HepG2 (cell line): ENCODE measurements around the gene GLI3. TPM values are rescaled to one million over a fixed set of nuclear protein-coding genes. Genes with fewer than 3 reads are reported as not detected.

Source experiments
- ATAC-seq: fragments of 200-7000 bp; cut with Tn5 transposase; 3 replicates; pipeline ENCODE4 v1.9.1; 2020; ENCODE audit warnings: mild to moderate bottlenecking, moderate library complexity
- BruUV-seq: library from RNA; stranded (reverse); fragments of 400-500 nt; replicated peaks from 2 replicates; lab custom pipeline; 2021; lab: Mats Ljungman, UMichigan
- CTCF ChIA-PET: fragments of 300-600 bp; formaldehyde crosslinking; extraction: SDS; loops from one replicate; lab custom pipeline; 2021; ENCODE audit warnings: low total read pairs, inconsistent platforms, low intra/inter-chr PET ratio; lab: Yijun Ruan, JAX
- POLR2A ChIA-PET: fragments of 350-600 bp; sonication (Branson Sonifier 250); formaldehyde crosslinking; loops from one replicate; lab custom pipeline; 2020; ENCODE audit warnings: antibody characterized with exemption, inconsistent platforms; lab: Yijun Ruan, JAX
- DNase-seq: peaks from one replicate; pipeline ENCODE4 v3.0.0-alpha.2; 2015; ENCODE audit warnings: low spot score
- FAIRE-seq: peaks from 3 replicates; lab custom pipeline; 2011; peaks lifted over from hg19 to GRCh38; lab: Jason Lieb, UNC
- H2AFZ ChIP-seq: one replicate; pipeline ENCODE4 v1.6.1; 2011; ENCODE audit warnings: low read length, inconsistent platforms
- H3K27ac ChIP-seq: fragments of 300-600 bp; 3 replicates; pipeline ENCODE4 v1.8.0; 2011; ENCODE audit warnings: mixed run types, mild to moderate bottlenecking, mixed read lengths, low read length, inconsistent platforms; ENCODE audit not compliant: insufficient read depth; ENCODE audit errors: extremely low read length
- H3K27me3 ChIP-seq, 2 experiments: fragments of 200-600 bp in 1 of 2; 2 replicates in 1 of 2; 3 replicates in 1 of 2; pipeline versions ENCODE4 v1.6.0 to v1.8.0; 2011; ENCODE audit warnings: low read length in 2 of 2, mild to moderate bottlenecking in 2 of 2, moderate library complexity in 2 of 2, inconsistent platforms in 1 of 2; ENCODE audit not compliant: insufficient read depth in 2 of 2, control insufficient read depth in 1 of 2
- H3K36me3 ChIP-seq, 2 experiments: fragments of 200-600 bp in 1 of 2; replicated peaks in 1 of 2; 2 replicates in 1 of 2; 3 replicates in 1 of 2; pipeline versions ENCODE4 v1.5.1 to v1.8.0; 2011; ENCODE audit warnings: low read length in 2 of 2, inconsistent platforms in 1 of 2; ENCODE audit not compliant: insufficient read depth in 2 of 2, control insufficient read depth in 1 of 2
- H3K4me1 ChIP-seq: 2 replicates; pipeline ENCODE4 v1.5.1; 2012; ENCODE audit warnings: low read length, inconsistent platforms; ENCODE audit not compliant: insufficient read depth
- H3K4me2 ChIP-seq: 2 replicates; pipeline ENCODE4 v1.6.0; 2011; ENCODE audit warnings: low read depth, low read length, inconsistent platforms
- H3K4me3 ChIP-seq, 3 experiments: fragments of 200-600 bp in 1 of 3; sonication (generic), shearing (Covaris generic) in 1 of 3; replicated peaks in 1 of 3; 2 replicates each; pipeline ENCODE4 v1.5.1; 2011 to 2016; ENCODE audit warnings: low read length in 3 of 3, inconsistent platforms in 2 of 3, low read depth in 2 of 3, mild to moderate bottlenecking in 2 of 3, control low read depth in 1 of 3, mixed read lengths in 1 of 3; ENCODE audit not compliant: insufficient read depth in 1 of 3
- H3K79me2 ChIP-seq: one replicate; pipeline ENCODE4 v1.6.1; 2011; ENCODE audit warnings: low read length, inconsistent platforms; ENCODE audit not compliant: insufficient read depth
- H3K9ac ChIP-seq: 2 replicates; pipeline ENCODE4 v1.6.0; 2011; ENCODE audit warnings: mild to moderate bottlenecking, low read depth, low read length, inconsistent platforms; ENCODE audit not compliant: insufficient read depth
- H3K9me3 ChIP-seq: 2 replicates; pipeline ENCODE4 v1.5.1; 2012; ENCODE audit warnings: mild to moderate bottlenecking, low read length
- H4K20me1 ChIP-seq: 2 replicates; pipeline ENCODE4 v1.6.0; 2011; ENCODE audit warnings: inconsistent platforms, mild to moderate bottlenecking, low read length, moderate library complexity; ENCODE audit not compliant: insufficient read depth
- HES4 ChIP-seq: sonication (generic); formaldehyde crosslinking; IDR thresholded peaks from 2 replicates; pipeline ENCODE4 v1.9.0; 2021; ENCODE audit warnings: mild to moderate bottlenecking, missing genetic modification reagents, borderline replicate concordance
- HNRNPUL1 ChIP-seq: fragments of 200-400 bp; formaldehyde crosslinking; IDR thresholded peaks from 2 replicates; pipeline ENCODE4 v1.6.1; 2017; ENCODE audit warnings: low read depth, mild to moderate bottlenecking, low read length, moderate library complexity
- MXD1 ChIP-seq: sonication (generic); formaldehyde crosslinking; IDR thresholded peaks from 2 replicates; pipeline ENCODE4 v1.4.0; 2020; ENCODE audit warnings: mild to moderate bottlenecking, missing genetic modification reagents
- NBN ChIP-seq: fragments of 450-650 bp; conservative IDR thresholded peaks from 2 replicates; pipeline ENCODE4 v1.6.1; 2017
- PHF21A ChIP-seq: sonication (generic); formaldehyde crosslinking; IDR thresholded peaks from 2 replicates; pipeline ENCODE4 v1.5.0; 2020; ENCODE audit warnings: mild to moderate bottlenecking, missing genetic modification reagents
- RARA ChIP-seq: IDR thresholded peaks from 2 replicates; pipeline ENCODE4 v1.6.1; 2016; ENCODE audit warnings: missing genetic modification reagents, missing compliant biosample characterization
- RNF219 ChIP-seq: sonication (generic); formaldehyde crosslinking; IDR thresholded peaks from 2 replicates; pipeline ENCODE4 v1.5.0; 2020; ENCODE audit warnings: mild to moderate bottlenecking, missing genetic modification reagents
- SRF ChIP-seq: IDR thresholded peaks from 2 replicates; pipeline ENCODE4 v1.6.1; 2011; ENCODE audit warnings: mild to moderate bottlenecking, low read depth, low read length, moderate library complexity
- TEAD3 ChIP-seq: optimal IDR thresholded peaks from 2 replicates; pipeline ENCODE3; 2016; ENCODE audit warnings: borderline replicate concordance
- TMF1 ChIP-seq: sonication (generic); formaldehyde crosslinking; IDR thresholded peaks from 2 replicates; pipeline ENCODE4 v1.8.1; 2022; ENCODE audit warnings: low read depth, missing genetic modification reagents
- ZBTB7A ChIP-seq: sonication (generic); formaldehyde crosslinking; IDR thresholded peaks from 2 replicates; pipeline ENCODE4 v1.8.0; 2022; ENCODE audit warnings: mild to moderate bottlenecking, missing genetic modification reagents
- ZFAT ChIP-seq: sonication (generic); formaldehyde crosslinking; conservative IDR thresholded peaks from 2 replicates; pipeline ENCODE4 v1.8.1; 2023; ENCODE audit warnings: missing genetic modification reagents, inconsistent platforms
- ZNF160 ChIP-seq: sonication (generic); formaldehyde crosslinking; IDR thresholded peaks from 2 replicates; pipeline ENCODE4 v1.8.0; 2022; ENCODE audit warnings: mild to moderate bottlenecking, inconsistent platforms, missing genetic modification reagents
- ZNF20 ChIP-seq: sonication (generic); formaldehyde crosslinking; IDR thresholded peaks from 2 replicates; pipeline ENCODE4 v1.4.0; 2020; ENCODE audit warnings: mild to moderate bottlenecking, moderate library complexity, missing genetic modification reagents
- ZNF574 ChIP-seq: sonication (generic); formaldehyde crosslinking; IDR thresholded peaks from 2 replicates; pipeline ENCODE4 v1.4.0; 2020; ENCODE audit warnings: missing genetic modification reagents
- ZNF687 ChIP-seq: sonication (generic); formaldehyde crosslinking; IDR thresholded peaks from 2 replicates; pipeline ENCODE4 v1.5.1; 2020; ENCODE audit warnings: mild to moderate bottlenecking, missing genetic modification reagents, moderate library complexity
- ZNF746 ChIP-seq: sonication (generic); formaldehyde crosslinking; IDR thresholded peaks from 2 replicates; pipeline ENCODE4 v1.8.0; 2022; ENCODE audit warnings: mild to moderate bottlenecking, missing genetic modification reagents
- WGBS: methylation state at CpG from one replicate; pipeline ENCODE4 v1.1.6; 2017; ENCODE audit warnings: low lambda C conversion rate; 5-methylcytosine and 5-hydroxymethylcytosine counted together
- in situ Hi-C: cut with HindIII; loops from 2 replicates; pipeline ENCODE4 v1.10.0; 2017; ENCODE audit warnings: low pct_unique_long_range_greater_than_20kb; ENCODE audit not compliant: extremely low pct_ligation_motif_present
- intact Hi-C: fragments of 100-400 bp; cut with micrococcal nuclease; formaldehyde crosslinking; loops from one replicate; pipeline ENCODE4 v1.10.0; 2022; ENCODE audit not compliant: unreplicated experiment
- polyA plus RNA-seq, 8 experiments: library from polyadenylated mRNA; depleted of rRNA in 3 of 8; stranded (reverse) in 7 of 8; unstranded in 1 of 8; fragments of >200 nt; fragmentation: Illumina TruSeq in 4 of 8; extraction: Trizol in 4 of 8; gene quantifications; 2 replicates each; pipeline versions ENCODE4 v1.2.1 to v1.2.3, GENCODE V29; 2011 to 2016; ENCODE audit warnings: low read depth in 4 of 8, missing spikeins in 1 of 8, mixed read lengths in 1 of 8; ENCODE audit not compliant: insufficient read depth in 1 of 8
- total RNA-seq, 5 experiments: library from RNA; depleted of rRNA; stranded (reverse); fragments of >200 nt; fragmentation: Illumina TruSeq; extraction: Trizol; gene quantifications; 2 replicates each; pipeline ENCODE4 v1.2.3, GENCODE V29; 2016; ENCODE audit warnings: low read depth in 1 of 5

Gene GLI3
- total and polyA plus RNA-seq, 2 of the 13 experiments (the other 11 are each of a cell fraction or from before 2014, with no cell fraction given) = not detected

- no peak overlapping the region for H3K4me2 ChIP-seq
- H2AFZ ChIP-seq = no peak overlapping the region
- no peak overlapping the region for H3K27ac ChIP-seq
- H3K27me3 ChIP-seq = peaks cover 2 to 24% of the 10 kb centered on the region in 2 experiments; a peak in 2 of 5 replicates
- WGBS = 28% methylated on average over 5 of the region's 5 CpGs
- H3K9me3 ChIP-seq = no peaks in the 10 kb centered on the region
- H3K4me1 ChIP-seq = no peaks in the 10 kb centered on the region
- no peaks in the 10 kb centered on the region for H3K79me2 ChIP-seq
- H3K36me3 ChIP-seq = no peaks in the 10 kb centered on the region
- no peaks in the 10 kb centered on the region for H4K20me1 ChIP-seq
- intact Hi-C loops = no loop called here
- FAIRE-seq (no peak), ATAC-seq (no peak), DNase-seq (no peak)
- in situ Hi-C loops = no loop called here
- no peak overlapping the region for H3K4me3 ChIP-seq
- POLR2A ChIA-PET = no interaction called here
- BruUV-seq = no TSS peak
- H3K9ac ChIP-seq = no peak overlapping the region
- CTCF ChIA-PET = no interaction called here
- TF ChIP-seq ZFAT (CRISPR knock-in tag) = no peak
- TF ChIP-seq TEAD3 (CRISPR knock-in tag) = no peak
- no peak for TF ChIP-seq NBN
- TF ChIP-seq MXD1 (CRISPR knock-in tag) = no peak
- no peak for TF ChIP-seq RARA (CRISPR knock-in tag)
- TF ChIP-seq SRF = no peak
- TF ChIP-seq PHF21A (CRISPR knock-in tag) = no peak
- no peak for TF ChIP-seq ZNF746 (CRISPR knock-in tag)
- no peak for TF ChIP-seq ZBTB7A (CRISPR knock-in tag)
- no peak for TF ChIP-seq ZNF574 (CRISPR knock-in tag)
- no peak for TF ChIP-seq HES4
- TF ChIP-seq ZNF687 (CRISPR knock-in tag) = no peak
- no peak for TF ChIP-seq HNRNPUL1
- TF ChIP-seq ZNF160 (CRISPR knock-in tag) = no peak
- no peak for TF ChIP-seq TMF1 (CRISPR knock-in tag)
- no peak for TF ChIP-seq RNF219 (CRISPR knock-in tag)
- TF ChIP-seq ZNF20 = no peak
These were observed 187.2 kb downstream of the GLI3 start for GRCh38 chr7:42049761-42050160.
